DND-41 (cell line): Measurements from ENCODE around the gene C1QTNF3.

Experiments used
- CTCF ChIP-seq: IDR thresholded peaks from 2 replicates; pipeline ENCODE4 v1.5.1; 2012; ENCODE audit warnings: borderline replicate concordance, low read length, moderate library complexity, mild to moderate bottlenecking; ENCODE audit not compliant: poor library complexity, severe bottlenecking; ENCODE audit errors: extremely low read depth
- EZH2 ChIP-seq: IDR thresholded peaks from 3 replicates; pipeline ENCODE4 v1.6.1; 2012; ENCODE audit warnings: borderline replicate concordance, low read depth, mild to moderate bottlenecking, moderate library complexity, low read length, inconsistent platforms; ENCODE audit not compliant: severe bottlenecking

- TF ChIP-seq CTCF = no peak
- TF ChIP-seq EZH2 = no peak
These were observed 35.8 kb downstream of the C1QTNF3 start for GRCh38 chr5:34007201-34007620.
